NCI-H1417 treated with DMSO at 0.1 percent for 48 hours (cell line): ENCODE data around the gene FRK.
"Not testable (repeated sequence)": the region's sequence is repeated elsewhere in the genome, so short reads cannot be mapped to it uniquely, and the experiment has no call there.

Source experiments
- DNase-seq: peaks from one replicate; lab custom pipeline; 2025; lab: John Stamatoyannopoulos, UW

FRK gene

DNA sequence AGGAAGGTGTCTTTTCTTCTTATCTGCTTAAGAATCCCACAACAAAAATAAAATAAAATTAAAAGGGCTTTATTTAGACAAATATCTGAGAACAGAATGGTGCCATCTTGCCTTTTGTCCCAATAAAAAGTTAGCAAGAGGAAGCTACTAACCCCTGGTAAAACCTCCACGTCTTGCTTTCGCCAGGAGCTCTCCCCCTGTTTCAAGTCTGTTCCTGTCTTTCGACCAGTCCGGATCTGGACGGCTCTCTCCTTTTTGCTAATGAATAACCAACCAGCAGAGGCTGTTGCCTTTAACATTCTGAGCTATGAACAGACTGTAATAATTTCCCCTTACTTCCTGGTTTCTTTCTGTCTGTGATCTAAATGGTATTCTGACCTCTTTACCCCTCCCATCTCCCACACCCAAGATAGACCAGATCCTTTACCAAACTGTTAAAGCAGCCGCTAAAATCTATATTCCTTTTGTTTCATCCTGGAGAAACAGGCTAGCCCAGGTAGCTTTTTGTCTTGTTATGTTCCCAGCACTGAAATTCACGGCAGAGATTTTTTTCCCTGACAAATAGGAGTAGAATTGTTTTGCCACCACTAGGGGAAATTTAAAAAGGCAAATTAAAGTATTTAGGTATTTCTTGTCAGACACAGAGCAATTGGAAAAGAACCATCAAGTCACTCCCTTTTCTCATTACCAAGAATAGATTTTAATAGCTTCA lies at the start of gene FRK:
Gene FRK (minus strand): TSS at position 320 of the 712 bp plus-strand sequence. CDS start 580 bp downstream, outside the sequence.
- no peak for DNase-seq

DNA sequence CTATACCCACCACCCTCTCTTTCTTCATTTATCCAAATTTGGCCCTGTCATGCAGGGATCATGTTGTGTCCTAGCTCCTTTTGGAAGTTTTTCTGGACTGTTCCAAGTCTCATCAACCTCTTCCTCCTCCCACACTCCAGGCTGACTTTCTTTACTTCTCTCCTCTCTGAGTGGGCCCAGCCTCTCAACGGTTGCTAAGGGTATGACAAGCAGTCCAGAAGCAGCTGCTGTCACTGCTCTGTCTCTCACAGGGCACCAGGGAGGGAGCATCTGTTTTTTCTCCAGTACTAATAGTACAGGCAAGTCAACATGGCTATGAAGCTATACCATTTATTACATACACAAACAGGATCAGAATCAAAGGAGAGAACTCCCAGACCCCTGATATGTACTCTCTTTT lies 48.1 kb upstream of the FRK start:
- no peak for DNase-seq

GRCh38 chr6:116106146-116106545 lies 45.5 kb upstream of the FRK start:
- no peak for DNase-seq

GRCh38 chr6:116105247-116105646 lies 44.6 kb upstream of the FRK start:
- no peak for DNase-seq

DNA sequence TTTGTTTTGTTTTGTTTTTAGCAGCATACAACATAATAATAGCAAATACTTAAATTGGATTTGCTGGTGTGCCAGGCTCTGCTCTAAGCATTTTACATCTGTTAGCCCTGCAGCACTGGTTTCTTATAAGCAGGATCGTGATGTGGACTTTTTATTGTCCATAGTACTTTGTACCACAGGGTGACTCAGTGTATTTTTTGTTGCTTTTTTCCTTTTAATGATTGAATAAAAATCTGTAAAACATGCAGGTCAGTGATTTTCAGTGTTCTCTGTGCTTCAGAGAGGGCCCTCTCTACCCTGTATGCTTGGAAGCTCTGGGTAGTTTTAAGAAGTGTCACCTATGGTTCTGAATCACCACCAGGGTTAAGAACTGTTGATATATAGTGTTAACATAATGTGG lies 43.9 kb upstream of the FRK start:
- no peak for DNase-seq

- DNase-seq, result no peak
Measured at GRCh38 chr6:116102873-116103272, 42.2 kb upstream of the FRK start.

DNA sequence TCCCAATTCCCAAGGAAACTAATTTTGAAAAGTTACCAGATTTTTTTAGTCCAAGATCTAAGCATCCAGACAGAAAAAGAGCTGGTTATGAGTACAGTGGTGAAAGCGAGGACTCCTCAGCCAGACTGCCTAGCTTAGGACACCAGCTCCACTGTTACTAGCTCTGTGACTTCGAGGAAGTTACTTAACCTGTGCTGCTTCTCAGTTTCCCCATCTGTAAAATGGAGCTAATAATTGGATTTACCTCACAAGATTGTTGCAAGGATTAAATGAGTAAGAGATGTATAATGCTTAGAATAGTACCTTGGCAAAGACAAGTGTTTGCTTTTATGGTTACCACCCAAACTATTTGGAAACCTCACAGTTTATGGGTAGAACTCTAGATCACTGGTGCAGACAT lies 41.1 kb upstream of the FRK start:
- DNase-seq, result no peak

- DNase-seq, result no peak
Measured at GRCh38 chr6:116101302-116101718, 40.6 kb upstream of the FRK start.

DNA sequence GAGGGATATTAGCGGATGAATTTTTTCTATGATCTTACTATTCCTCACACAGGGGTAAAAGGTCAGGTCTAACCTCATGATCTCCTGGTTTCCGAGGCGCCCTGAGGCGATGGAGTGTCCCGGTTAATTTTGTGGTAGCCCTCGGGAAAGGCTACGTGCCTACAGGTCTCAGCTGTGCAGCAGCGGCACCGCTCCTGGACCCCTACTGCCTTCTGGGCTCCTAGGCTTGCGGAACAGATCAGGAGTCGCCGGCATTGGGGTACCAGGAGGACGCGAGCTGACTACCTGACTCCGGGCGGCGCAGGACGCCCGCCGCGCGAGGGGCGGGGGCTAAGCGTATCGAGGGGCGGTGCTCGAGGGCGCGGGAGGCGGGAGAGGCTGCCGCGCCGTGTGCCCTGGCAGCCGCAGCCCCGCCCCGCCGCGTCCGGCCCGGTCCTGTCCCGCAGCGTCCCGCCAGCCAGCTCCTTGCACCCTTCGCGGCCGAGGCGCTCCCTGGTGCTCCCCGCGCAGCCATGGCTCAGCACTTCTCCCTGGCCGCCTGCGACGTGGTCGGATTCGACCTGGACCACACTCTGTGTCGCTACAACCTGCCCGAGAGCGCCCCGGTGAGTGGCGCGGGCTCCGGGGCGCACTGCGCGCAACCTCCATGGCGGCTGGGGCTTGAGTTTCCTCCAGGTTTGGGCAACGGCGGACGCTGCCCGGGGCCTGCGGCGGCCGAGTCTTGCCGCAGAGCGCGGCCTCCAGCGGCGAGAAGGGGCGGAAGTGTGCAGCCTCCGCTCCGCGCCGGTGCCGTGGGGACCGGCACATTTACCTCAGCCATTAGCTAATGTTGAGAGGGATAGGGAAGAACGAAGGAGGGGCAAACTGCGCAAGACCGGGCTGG lies 40.0 kb upstream of the FRK start, which contains the start of gene NT5DC1:
Gene NT5DC1 (plus strand): TSS at position 435 of the 883 bp plus-strand sequence. CDS start 78 bp downstream, at position 513.
- DNase-seq, result peak; percentile 63

GRCh38 chr6:116099036-116099435 lies 38.3 kb upstream of the FRK start:
- DNase-seq, result no peak

DNA sequence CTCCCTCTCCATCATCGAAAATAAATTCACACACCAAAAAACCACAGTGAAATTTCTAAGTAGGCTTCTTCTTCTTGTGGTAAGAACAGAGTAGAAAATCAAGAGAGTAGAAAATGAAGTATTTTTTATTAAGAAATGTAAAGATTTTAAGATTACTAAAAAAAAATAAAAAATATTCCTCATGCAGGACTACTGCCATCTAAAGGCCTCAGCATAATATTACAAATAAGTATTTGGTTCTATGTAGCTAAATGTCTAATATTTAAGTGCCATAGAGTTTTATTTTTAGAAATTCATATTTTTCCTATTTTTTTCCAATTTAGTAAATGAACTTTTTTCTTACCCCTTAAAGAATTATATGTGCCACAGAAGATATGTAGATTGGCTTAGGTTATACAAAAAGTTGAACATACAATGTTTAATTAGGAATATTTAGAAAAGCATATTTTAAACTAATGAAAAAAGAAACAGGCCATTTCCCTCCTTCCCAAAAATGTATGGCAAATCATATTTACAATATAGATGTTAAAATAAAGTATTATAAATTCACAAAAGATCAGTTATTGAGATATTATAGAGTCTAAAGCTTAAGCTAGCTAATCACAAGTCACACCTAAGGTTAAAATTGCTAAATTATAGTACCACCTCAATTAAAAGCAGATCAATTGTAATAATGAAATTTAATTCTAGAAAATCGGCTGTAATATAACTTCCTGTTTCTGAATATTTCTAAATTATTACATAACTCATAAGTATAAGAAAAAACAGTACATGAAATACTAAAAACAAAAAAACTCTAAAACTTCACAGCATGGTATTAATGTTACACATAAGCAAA lies 36.5 kb upstream of the FRK start:
- no peak for DNase-seq

- DNase-seq, result not testable (repeated sequence)
Measured at GRCh38 chr6:116096048-116096759, 35.5 kb upstream of the FRK start.

GRCh38 chr6:116094041-116094440 lies 33.4 kb upstream of the FRK start:
- no peak for DNase-seq

- DNase-seq, result no peak
Measured at GRCh38 chr6:116090251-116090650, 29.6 kb upstream of the FRK start.

DNA sequence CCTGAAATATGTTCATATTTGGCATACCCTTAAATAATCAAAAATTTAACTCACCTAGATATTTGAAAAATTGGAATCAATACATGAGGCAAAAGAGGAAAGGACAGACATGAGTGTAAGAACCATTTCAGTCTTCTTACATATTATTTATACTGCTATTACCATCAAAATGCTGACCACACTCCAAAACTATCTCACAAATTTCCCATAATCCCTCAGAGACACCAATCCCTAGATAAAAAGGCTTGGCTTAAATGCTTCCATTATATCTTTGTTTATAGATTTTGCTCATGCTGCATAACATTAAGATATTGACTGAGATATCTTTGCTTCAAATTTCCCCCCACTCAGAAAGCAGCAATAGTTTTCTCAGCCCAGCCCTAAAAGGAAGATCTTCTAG lies 28.3 kb upstream of the FRK start:
- no peak for DNase-seq

DNA sequence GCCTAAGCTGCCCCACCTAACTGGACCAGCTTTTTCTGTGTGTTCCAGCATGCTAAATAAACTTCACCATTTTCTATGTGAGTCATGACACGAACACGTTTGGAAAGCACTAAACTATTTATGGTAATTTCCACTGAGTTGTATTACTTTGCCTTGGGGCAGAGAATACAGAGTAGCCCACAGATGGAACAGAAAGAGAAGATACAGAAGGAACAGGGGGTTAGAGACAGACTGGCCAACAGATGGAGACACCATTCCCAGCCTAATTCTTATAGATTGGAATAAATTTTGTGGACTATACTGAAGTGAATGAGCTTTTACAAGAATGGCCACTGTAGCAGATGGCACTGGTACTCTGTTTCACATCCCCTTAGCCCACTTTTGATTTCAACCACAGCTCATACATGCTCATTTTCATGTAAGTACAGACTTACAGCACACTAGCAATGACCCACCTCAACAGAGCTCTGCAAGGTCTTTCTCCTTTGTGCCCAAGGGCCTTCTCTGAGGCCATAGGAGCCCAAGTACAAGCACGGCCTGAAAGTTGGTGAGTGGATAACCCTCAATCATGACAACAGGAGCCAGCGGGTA lies 26.8 kb upstream of the FRK start:
- no peak for DNase-seq

DNA sequence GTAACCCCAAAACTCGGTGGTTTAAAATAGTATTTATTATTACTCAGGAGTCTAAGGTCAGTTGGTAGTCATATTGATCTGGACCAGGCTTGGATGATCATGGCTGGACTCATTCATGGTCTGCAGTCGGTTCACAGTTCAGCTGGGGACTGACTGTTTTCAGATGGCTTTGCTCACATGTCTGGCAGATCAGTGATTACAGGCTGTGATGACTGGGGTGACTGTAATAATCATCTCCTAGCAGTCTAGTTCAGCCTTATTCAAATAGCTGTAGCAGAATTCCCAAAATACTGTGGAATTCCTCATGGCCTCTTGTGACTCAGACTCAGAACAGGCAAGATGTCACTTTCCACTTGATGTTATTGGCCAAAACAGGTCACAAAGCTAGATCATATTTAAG lies 23.6 kb upstream of the FRK start:
- no peak for DNase-seq

DNA sequence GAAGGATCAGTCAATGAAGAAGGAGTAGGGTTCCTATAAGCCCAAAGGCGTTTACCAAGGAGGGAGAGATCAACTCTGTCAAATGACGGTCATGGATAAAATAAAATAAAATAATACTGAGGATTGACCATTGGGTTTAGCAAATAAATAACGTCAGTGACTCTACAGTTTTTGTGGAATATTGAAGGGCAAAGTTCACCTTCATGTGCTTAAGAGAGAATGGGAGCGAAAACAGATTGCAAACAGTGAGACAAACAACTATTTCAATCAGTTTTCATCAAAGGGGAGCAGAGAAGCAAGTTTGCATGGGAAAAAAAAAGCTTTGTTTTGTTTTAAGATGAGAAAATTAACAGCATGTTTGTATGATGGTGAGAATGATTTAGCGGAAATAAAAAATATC lies 22.4 kb upstream of the FRK start:
- no peak for DNase-seq

- DNase-seq, result no peak
Measured at GRCh38 chr6:116078945-116079344, 18.3 kb upstream of the FRK start.

GRCh38 chr6:116078522-116078921 lies 17.8 kb upstream of the FRK start:
- DNase-seq, result no peak

- no peak for DNase-seq
Measured at GRCh38 chr6:116074732-116075390, 14.2 kb upstream of the FRK start.
